ENCODE results near the gene LETM1. TPM values are rescaled to one million over a fixed set of nuclear protein-coding genes. Genes with fewer than 3 reads are reported as not detected.

The LETM1 gene
- total RNA-seq, 1 experiment from 2014 or later = 102 TPM

- Histone ChIP-seq H3K4me1 (ENCODE audit: insufficient read depth, low read length, poor library complexity, severe bottlenecking) (peaks cover 10% of the 10 kb centered on the region), H3K27ac (ENCODE audit: low read depth, low read length, poor library complexity, severe bottlenecking) (no peak overlapping the region), H3K4me3 (ENCODE audit: low read depth, low read length, poor library complexity, severe bottlenecking) (no peak overlapping the region), H3K9me3 (ENCODE audit: low read depth, low read length, poor library complexity, severe bottlenecking) (no peaks in the 10 kb centered on the region), H3K36me3 (ENCODE audit: insufficient read depth, low read length, poor library complexity, severe bottlenecking) (no peaks in the 10 kb centered on the region), H3K27me3 (replicated peaks; ENCODE audit: insufficient read depth, low read depth, low read length, poor library complexity) (no peaks in the 10 kb centered on the region)
- ChIA-PET POLR2A (ENCODE audit: low non-redundant PET) (no interaction called here), CTCF (no interaction called here)
- BruUV-seq (replicated peaks) = no TSS peak
- TF ChIP-seq CTCF (conservative IDR thresholded peaks at IDR 0.05; ENCODE audit: low read depth, low read length) (no peak), EZH2 (IDR thresholded peaks at IDR 0.05; ENCODE audit: borderline replicate concordance, low read depth, low read length, poor library complexity, severe bottlenecking) (no peak)
- intact Hi-C loops (cut with micrococcal nuclease; ENCODE audit: unreplicated experiment) = no loop called here
- DNase-seq (ENCODE audit: low spot score) = no peak
These were observed 93.5 kb downstream of the LETM1 start for GRCh38 chr4:1762264-1763010.

Other genes starting within 250 kb of the LETM1 start
- gene FAM53A, start 171.8 kb downstream of the LETM1 start, total RNA-seq (2021) = 1.6 and 3.1 TPM in 2 replicates
- gene SLBP, start 143.8 kb downstream of the LETM1 start, total RNA-seq (2021) = 85.5 and 89.5 TPM in 2 replicates
- gene TMEM129, start 134.8 kb downstream of the LETM1 start, total RNA-seq (2021) = 28.8 and 33.4 TPM in 2 replicates
- gene TACC3, start 134.6 kb downstream of the LETM1 start, total RNA-seq (2021) = 224 and 246 TPM in 2 replicates
- 4.7 and 5.5 TPM in 2 replicates for gene FGFR3, start 62.9 kb downstream of the LETM1 start, total RNA-seq (2021)
- 227 and 231 TPM in 2 replicates for gene NSD2, start 15.2 kb upstream of the LETM1 start, total RNA-seq (2021)
- gene NELFA, start 152.8 kb upstream of the LETM1 start, total RNA-seq (2021) = 58.3 and 59.3 TPM in 2 replicates
- 2.5 and 3.4 TPM in 2 replicates for gene NAT8L, start 203.2 kb upstream of the LETM1 start, total RNA-seq (2021)

All from A673 (cell line).